ENCODE measurements around the gene AP3M1.
"Not testable (repeated sequence)": the region's sequence is repeated elsewhere in the genome, so short reads cannot be mapped to it uniquely, and the experiment has no call there.

AP3M1 gene, protein sequence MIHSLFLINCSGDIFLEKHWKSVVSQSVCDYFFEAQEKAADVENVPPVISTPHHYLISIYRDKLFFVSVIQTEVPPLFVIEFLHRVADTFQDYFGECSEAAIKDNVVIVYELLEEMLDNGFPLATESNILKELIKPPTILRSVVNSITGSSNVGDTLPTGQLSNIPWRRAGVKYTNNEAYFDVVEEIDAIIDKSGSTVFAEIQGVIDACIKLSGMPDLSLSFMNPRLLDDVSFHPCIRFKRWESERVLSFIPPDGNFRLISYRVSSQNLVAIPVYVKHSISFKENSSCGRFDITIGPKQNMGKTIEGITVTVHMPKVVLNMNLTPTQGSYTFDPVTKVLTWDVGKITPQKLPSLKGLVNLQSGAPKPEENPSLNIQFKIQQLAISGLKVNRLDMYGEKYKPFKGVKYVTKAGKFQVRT

GRCh38 chr10:74150204-74150989 lies at the start of gene AP3M1:
Gene AP3M1 (minus strand): TSS chr10:74150828. CDS start chr10:74138379, 12,449 bp downstream.
- Histone ChIP-seq H3K4me3 (peak within 1 kb of the TSS; percentile 72 to 99 (median 89)), H3K27ac (peak within 1 kb of the TSS; percentile 24 to 98 (median 91))

DNA sequence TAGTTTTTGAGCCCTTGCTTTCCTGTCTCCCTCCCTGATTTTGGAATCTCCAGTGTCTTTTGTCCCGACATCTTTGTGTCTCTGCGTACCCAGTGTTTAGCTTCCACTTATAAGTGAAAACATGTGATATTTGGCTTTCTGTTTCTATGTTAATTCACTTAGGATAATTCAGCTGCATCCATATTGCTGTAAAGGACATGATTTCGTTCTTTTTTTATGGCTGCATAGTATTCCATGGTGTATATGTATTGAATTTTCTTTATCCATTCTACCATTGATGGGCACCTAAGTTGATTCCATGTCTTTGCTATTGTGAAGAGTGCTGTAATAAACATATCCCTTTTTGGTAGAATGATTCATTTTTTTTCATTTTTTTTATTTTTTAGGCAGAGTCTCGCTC lies 48.7 kb upstream of the AP3M1 start:
- H3K4me3 ChIP-seq: no peak overlapping the region

GRCh38 chr10:74194999-74195398 lies 44.4 kb upstream of the AP3M1 start:
- Histone ChIP-seq H3K27ac (no peak overlapping the region), H3K4me3 (no peak overlapping the region)

More for the DNA sequence above, 48.7 kb upstream of the AP3M1 start:
- H3K27ac ChIP-seq: no peak overlapping the region

DNA sequence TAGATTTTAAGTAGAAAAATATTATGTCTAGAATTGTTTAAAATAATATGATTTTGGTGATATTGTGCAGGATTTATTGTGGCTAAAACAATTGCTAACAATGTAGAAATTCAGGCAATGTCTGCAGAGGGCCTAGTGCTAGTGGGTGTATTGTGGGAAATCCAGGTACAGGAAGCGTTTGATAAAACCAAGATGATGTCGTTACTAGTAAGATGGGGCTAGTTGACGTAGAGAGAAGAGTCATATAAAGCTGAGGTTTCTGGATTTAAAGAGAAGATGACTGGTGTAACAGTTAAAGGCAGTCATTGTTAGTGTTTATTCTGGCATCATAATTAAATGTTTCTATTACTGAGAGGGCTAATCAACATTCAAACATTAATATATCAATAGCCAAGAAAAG lies 43.9 kb upstream of the AP3M1 start:
- Histone ChIP-seq H3K27ac (no peak overlapping the region), H3K4me3 (no peak overlapping the region)

GRCh38 chr10:74190494-74190893 lies 39.9 kb upstream of the AP3M1 start:
- peak overlapping the region in 1 of 7 experiments; percentile 6 for H3K4me3 ChIP-seq
- H3K27ac ChIP-seq: peak overlapping the region in 20 of 21 experiments; percentile 44 to 93 (median 80)

DNA sequence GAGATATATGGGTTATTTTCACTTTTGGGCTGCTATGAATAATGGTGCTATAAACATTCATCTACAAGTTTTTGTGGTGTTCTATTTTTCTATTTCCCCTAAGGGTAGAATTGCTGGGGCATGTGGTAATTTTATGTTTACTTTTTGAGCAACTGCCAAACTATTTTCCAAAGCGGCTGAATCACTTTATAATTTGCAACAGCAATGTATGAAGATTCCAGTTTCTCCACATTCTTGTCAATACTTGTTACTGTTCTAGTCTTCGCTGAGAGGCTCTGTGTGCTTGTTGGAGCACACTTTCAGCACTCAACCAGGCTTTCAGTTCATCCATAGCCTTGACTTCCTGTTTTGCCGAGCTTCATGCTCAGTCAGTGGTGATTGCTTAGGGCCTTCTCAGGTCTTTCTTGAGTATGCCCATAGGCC lies 39.4 kb upstream of the AP3M1 start:
- Histone ChIP-seq H3K4me3 (peak overlapping the region in 1 of 7 experiments; percentile 6), H3K27ac (peak overlapping the region in 20 of 21 experiments; percentile 44 to 93 (median 80))

- H3K27ac ChIP-seq: peak overlapping the region in 2 of 21 experiments; percentile 87 to 88
These were observed 38.0 kb upstream of the AP3M1 start for GRCh38 chr10:74188617-74189016.

DNA sequence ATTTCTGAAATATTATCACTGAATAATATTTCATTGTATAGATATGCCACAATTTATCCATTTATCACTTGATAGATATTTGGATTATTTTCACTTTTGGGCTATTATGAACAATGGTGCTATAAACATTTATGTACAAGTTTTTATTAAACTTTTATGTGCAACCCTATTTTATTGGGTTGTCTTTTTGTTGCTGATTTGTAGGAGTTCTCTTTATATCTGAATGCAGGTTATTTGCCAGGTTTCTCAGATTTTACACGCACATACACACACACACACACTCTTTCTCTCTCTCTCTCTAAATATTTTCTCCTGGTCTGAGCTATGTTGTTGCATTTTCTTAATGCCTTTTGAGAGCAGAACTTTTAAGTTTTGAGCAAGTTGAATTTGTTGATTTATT lies 36.6 kb upstream of the AP3M1 start:
- Histone ChIP-seq H3K4me3 (no peak overlapping the region), H3K27ac (peak overlapping the region in 3 of 21 experiments; percentile 12 to 39 (median 14))

More at GRCh38 chr10:74188617-74189016, 38.0 kb upstream of the AP3M1 start:
- H3K4me3 ChIP-seq: not testable (repeated sequence)

GRCh38 chr10:74186678-74187077 lies 36.0 kb upstream of the AP3M1 start:
- Histone ChIP-seq H3K4me3 (no peak overlapping the region), H3K27ac (peak overlapping the region in 1 of 21 experiments; percentile 39)

- no peak overlapping the region for H3K4me3 ChIP-seq
- peak overlapping the region in 1 of 21 experiments; percentile 4 for H3K27ac ChIP-seq
These were observed 28.6 kb upstream of the AP3M1 start for GRCh38 chr10:74179111-74179710.

DNA sequence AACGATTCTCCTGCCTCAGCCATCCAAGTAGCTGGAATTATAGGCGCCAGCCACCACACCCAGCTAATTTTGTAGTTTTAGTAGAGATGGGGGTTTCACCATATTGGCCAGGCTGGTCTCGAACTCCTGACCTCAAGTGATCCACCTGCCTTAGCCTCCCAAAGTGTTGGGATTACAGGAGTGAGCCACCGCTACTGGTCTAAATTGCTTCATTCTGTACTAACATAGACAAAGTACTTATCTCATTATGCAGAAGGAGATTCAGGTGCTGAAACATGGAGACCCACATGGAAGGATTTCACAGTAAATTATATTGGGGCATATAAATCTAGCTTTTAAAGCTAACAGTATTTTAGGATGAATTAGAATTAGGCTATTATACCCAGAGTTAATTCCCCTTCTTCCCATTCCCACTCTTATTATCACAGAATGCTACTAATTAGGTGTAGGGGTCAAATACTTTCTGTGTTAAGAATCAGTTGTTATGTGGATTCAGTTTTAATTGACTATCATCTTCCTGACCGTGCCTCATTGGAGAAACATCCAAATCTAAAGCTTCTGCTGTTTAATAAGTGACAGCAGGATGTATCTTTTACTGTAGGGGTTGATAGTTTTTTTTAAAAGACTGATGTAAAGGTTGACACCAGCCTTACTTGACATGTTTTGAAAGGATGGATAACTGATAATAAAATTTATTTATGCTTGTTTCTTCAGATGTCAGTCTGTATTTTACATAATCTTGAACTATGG lies 27.6 kb upstream of the AP3M1 start:
- H3K4me3 ChIP-seq: peak overlapping the region in 2 of 7 experiments; percentile 81 to 84
- peak overlapping the region in 3 of 21 experiments; percentile 4 to 92 (median 91) for H3K27ac ChIP-seq

DNA sequence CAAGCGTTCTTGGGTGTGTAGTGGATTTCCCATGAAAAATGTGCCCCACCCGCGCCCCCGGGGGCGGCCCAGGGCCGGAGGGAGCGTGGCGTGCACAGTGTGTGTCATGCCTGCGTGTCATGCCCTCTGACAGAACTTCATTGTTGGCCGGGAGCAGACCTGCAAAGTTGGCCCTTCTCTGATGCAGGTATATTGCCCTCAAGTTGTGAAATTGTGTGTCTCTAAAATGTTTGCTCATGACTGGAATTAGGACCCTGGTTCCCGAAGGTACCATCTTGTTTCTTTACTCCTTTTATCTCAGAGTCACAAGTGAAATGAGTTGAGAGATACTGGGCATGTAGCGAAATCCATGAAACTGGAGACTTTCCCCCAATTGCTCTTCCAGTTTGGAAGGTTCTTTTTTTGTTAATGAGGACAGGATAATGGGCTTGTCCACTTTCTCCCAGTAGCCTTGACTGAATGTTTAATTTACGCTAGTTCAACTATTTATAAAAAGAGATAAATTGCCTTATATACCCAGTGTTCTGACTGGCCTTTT lies 26.6 kb upstream of the AP3M1 start:
- H3K4me3 ChIP-seq: peak overlapping the region; percentile 55 to 84 (median 79)
- H3K27ac ChIP-seq: peak overlapping the region; percentile 51 to 95 (median 90)

DNA sequence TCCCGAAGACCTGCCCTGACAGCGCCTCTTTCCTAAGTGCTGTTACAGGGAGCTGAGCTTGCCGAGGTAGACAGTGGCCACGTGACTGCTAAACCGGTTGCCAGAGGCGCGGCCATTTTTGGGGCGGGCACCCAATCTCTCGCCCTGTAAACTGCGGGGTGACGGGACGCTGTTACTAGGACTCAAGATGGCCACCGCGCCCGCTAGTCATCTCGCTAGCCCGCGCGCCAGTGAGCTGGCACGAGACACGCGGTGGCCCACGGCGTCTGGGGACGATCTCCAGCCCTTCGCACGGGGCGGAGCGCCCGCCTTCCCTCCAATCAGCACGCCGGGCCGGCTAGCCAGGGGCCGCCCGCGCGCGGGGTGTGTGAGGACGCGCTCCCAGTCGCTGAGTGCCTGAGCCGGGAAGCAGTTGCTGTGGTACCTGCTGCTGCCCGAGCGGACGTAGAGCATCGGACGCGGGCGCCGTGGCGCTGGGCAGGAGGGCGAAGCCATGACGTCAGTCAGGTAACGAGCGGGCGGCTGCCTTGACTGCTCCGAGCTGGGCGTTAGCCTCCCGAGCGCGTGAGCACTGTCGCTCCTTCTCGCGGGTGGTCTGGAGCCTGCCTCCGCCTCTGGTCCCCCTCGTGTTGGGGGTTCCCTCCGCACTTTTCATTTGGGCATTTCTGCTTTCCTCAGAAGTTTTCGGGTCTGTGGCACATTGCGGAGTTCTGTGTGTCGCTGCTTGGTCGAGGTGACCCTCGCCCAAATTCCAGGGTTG lies 25.9 kb upstream of the AP3M1 start:
- Histone ChIP-seq H3K4me3 (peak overlapping the region; percentile 55 to 84 (median 79)), H3K27ac (peak overlapping the region; percentile 51 to 95 (median 90))

DNA sequence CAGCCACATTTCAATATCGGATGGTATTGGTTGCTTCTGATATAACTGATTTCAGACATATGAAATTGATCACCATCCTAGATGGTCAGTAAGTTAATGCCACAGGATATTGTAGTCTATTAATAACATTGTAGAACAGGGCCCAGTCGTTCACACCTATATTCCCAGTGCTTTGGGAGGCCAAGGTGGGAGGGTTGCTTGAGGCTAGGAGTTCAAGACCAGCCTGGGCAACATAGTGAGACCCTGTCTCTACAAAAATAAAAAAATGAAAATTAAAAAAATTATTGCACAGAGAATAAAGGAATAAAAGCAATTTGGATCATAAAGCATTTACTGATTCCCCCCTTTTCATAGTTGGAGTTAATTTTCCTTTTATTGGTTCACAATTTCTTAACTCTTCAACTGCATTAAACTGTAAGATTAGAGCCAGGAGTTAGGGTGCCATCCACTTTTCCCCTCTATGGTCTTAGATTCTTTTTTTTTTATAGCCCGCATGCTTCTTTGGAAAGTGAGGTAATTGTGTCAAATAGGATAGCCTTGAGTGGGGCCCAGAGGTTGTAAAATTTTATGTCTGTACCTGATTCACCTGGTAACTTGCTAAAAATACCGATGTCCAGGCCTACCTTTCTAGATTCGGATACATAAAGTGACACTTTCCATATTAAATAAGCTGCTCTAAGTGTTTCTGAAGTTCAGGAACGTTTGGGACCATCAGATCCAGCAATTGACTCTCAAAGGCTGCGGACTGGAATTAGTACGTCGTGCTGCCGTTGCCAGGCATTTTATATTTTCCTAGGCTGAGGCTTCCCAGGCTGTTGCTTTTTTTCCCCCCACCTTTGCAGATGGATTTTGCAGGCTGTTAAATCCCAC lies 25.1 kb upstream of the AP3M1 start:
- Histone ChIP-seq H3K27ac (peak overlapping the region in 20 of 21 experiments; percentile 75 to 95 (median 90)), H3K4me3 (peak overlapping the region; percentile 55 to 84 (median 79))

DNA sequence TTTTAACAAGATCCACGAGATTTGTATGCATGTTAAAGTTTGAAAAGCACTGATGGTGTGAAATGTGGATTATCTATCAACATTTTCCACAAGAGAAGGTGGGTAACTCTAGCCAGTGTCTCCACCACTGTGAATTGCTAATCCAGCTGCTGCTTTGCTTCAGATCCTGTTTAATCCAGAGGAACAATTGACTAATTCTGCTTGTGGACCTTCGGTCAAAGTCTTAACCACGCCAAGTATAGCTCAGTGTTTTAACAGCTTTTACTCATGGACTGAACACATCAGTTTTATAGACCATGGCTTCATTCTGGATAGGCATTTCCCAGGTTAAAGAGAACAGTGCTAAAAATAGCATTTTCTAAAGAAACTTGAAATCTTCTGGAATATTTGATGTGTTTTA lies 23.9 kb upstream of the AP3M1 start:
- Histone ChIP-seq H3K4me3 (no peak overlapping the region), H3K27ac (peak overlapping the region in 1 of 21 experiments; percentile 5)

DNA sequence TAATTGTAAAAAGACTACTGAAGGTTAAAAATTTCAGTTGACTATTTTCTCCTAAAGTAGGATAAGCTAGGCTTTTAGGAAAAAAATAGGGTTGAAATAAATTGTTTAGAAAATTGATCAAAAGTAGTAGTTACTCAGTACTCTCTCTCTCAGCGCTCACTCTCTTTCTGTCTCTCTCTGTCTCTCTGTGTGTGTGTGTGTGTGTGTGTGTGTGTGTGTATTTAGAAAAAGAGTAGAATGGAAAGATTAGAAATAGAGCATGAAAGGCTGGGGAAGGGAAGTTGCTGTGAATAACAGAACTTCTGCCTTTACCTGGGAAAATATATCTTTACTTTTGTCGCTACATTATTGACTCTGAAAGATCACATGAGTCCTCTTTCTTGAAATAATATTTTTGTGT lies 21.0 kb upstream of the AP3M1 start:
- Histone ChIP-seq H3K27ac (no peak overlapping the region), H3K4me3 (no peak overlapping the region)

- Histone ChIP-seq H3K27ac (no peak overlapping the region), H3K4me3 (no peak overlapping the region)
These were observed 16.8 kb upstream of the AP3M1 start for GRCh38 chr10:74167443-74167842.

Data from skin epidermis (tissue), 12 donors.